HCT116 (cell line): ENCODE measurements around the gene PCDH19. TPM values are rescaled to one million over a fixed set of nuclear protein-coding genes. Genes with fewer than 3 reads are reported as not detected.

Experiments used
- ATAC-seq: fragments of 200-7000 bp; cut with Tn5 transposase; 2 replicates; pipeline ENCODE4 v1.9.1; 2020; ENCODE audit warnings: mild to moderate bottlenecking, moderate library complexity
- BruUV-seq: library from RNA; stranded (reverse); fragments of 400-500 nt; replicated peaks from 2 replicates; lab custom pipeline; 2021; lab: Mats Ljungman, UMichigan
- CTCF ChIA-PET: fragments of 300-600 bp; sonication (Branson Sonifier 250); formaldehyde crosslinking; loops from one replicate; lab custom pipeline; 2021; ENCODE audit warnings: antibody characterized with exemption; lab: Charles Lee
- POLR2A ChIA-PET: fragments of 300-600, 350-600 bp; sonication (Branson Sonifier 250); formaldehyde crosslinking; loops from one replicate; lab custom pipeline; 2021; ENCODE audit warnings: antibody characterized with exemption; lab: Charles Lee
- RAD21 ChIA-PET, 2 experiments: fragments of 300-600 bp; sonication (Branson Sonifier 250); formaldehyde crosslinking; loops; one replicate each; lab custom pipeline; 2023; ENCODE audit warnings: low total read pairs in 2 of 2; ENCODE audit not compliant: uncharacterized antibody in 2 of 2, unreplicated experiment in 2 of 2, low non-redundant PET in 1 of 2; lab: Charles Lee
- DNase-seq: peaks from one replicate; pipeline ENCODE4 v3.0.0-alpha.2; 2010; ENCODE audit warnings: low read depth, low spot score
- H2AFZ ChIP-seq: fragments of 200-600 bp; shearing (Covaris generic), sonication (generic); 2 replicates; pipeline ENCODE4 v1.6.1; 2017; ENCODE audit warnings: low read depth, mixed run types, mixed read lengths, antibody characterized with exemption, low read length; ENCODE audit not compliant: poor library complexity, severe bottlenecking
- H3K27ac ChIP-seq: 2 replicates; pipeline ENCODE4 v1.5.1; 2012; ENCODE audit warnings: low read depth, low read length
- H3K27me3 ChIP-seq: fragments of 200-600 bp; sonication (generic); 2 replicates; pipeline ENCODE4 v1.6.1; 2016; ENCODE audit warnings: mixed run types, low read length, mixed read lengths; ENCODE audit not compliant: insufficient read depth
- H3K36me3 ChIP-seq, 2 experiments: fragments of 200-500 bp in 1 of 2; fragments of 200-600 bp in 1 of 2; sonication (Bioruptor generic) in 1 of 2; sonication (generic) in 1 of 2; 2 replicates each; pipeline versions ENCODE4 v1.5.1 to v1.6.1; 2014 to 2016; ENCODE audit warnings: low read length in 2 of 2, inconsistent platforms in 1 of 2, mixed read lengths in 1 of 2, mixed run types in 1 of 2; ENCODE audit not compliant: insufficient read depth in 2 of 2, control insufficient read depth in 1 of 2
- H3K4me1 ChIP-seq, 2 experiments: fragments of 200-600 bp in 1 of 2; sonication (generic) in 1 of 2; 2 replicates each; pipeline versions ENCODE4 v1.5.1 to v1.6.1; 2012 to 2017; ENCODE audit warnings: low read length in 2 of 2, inconsistent platforms in 1 of 2, mild to moderate bottlenecking in 1 of 2, mixed read lengths in 1 of 2, mixed run types in 1 of 2, moderate library complexity in 1 of 2; ENCODE audit not compliant: insufficient read depth in 2 of 2, control insufficient read depth in 1 of 2
- H3K4me2 ChIP-seq: fragments of 200-600 bp; sonication (generic); 2 replicates; pipeline ENCODE4 v1.6.1; 2017; ENCODE audit warnings: mixed run types, low read length, mixed read lengths
- H3K4me3 ChIP-seq, 2 experiments: fragments of 200-600 bp in 1 of 2; sonication (generic) in 1 of 2; replicated peaks in 1 of 2; 2 replicates each; pipeline ENCODE4 v1.5.1; 2011 to 2016; ENCODE audit warnings: low read length in 2 of 2, control low read depth in 1 of 2, low read depth in 1 of 2, mild to moderate bottlenecking in 1 of 2, mixed read lengths in 1 of 2, mixed run types in 1 of 2
- H3K79me2 ChIP-seq: fragments of 200-600 bp; sonication (generic); 2 replicates; pipeline ENCODE4 v1.6.1; 2017; ENCODE audit warnings: mild to moderate bottlenecking, mixed run types, low read length, moderate library complexity, mixed read lengths; ENCODE audit not compliant: insufficient read depth
- H3K9ac ChIP-seq: fragments of 200-600 bp; sonication (generic); 2 replicates; pipeline ENCODE4 v1.6.1; 2016; ENCODE audit warnings: low read length, mixed read lengths
- H3K9me2 ChIP-seq: fragments of 200-600 bp; sonication (generic), shearing (Covaris generic); 2 replicates; pipeline ENCODE4 v1.6.1; 2017; ENCODE audit warnings: mixed run types, mild to moderate bottlenecking, moderate library complexity; ENCODE audit not compliant: insufficient read depth
- H3K9me3 ChIP-seq, 2 experiments: fragments of 200-500 bp in 1 of 2; fragments of 200-600 bp in 1 of 2; sonication (Bioruptor generic) in 1 of 2; sonication (generic) in 1 of 2; 2 replicates each; pipeline ENCODE4 v1.6.1; 2014 to 2017; ENCODE audit warnings: low read length in 2 of 2, mixed read lengths in 2 of 2, inconsistent platforms in 1 of 2, low read depth in 1 of 2, mild to moderate bottlenecking in 1 of 2, mixed run types in 1 of 2, moderate library complexity in 1 of 2; ENCODE audit not compliant: control insufficient read depth in 1 of 2, insufficient read depth in 1 of 2
- H4K20me1 ChIP-seq: fragments of 200-600 bp; sonication (generic), shearing (Covaris generic); 2 replicates; pipeline ENCODE4 v1.6.1; 2017; ENCODE audit warnings: mixed run types, mild to moderate bottlenecking, moderate library complexity; ENCODE audit not compliant: insufficient read depth
- EZH2phosphoT487 ChIP-seq: fragments of 200-600 bp; IDR thresholded peaks from 2 replicates; pipeline ENCODE4 v1.6.1; 2018; ENCODE audit warnings: antibody characterized with exemption, borderline replicate concordance
- FOSL1 ChIP-seq: IDR thresholded peaks from 2 replicates; pipeline ENCODE4 v1.6.1; 2012; ENCODE audit warnings: low read depth
- JUND ChIP-seq: IDR thresholded peaks from 2 replicates; pipeline ENCODE4 v1.6.1; 2012
- POLR2A ChIP-seq: IDR thresholded peaks from 2 replicates; pipeline ENCODE4 v1.7.0; 2011; ENCODE audit warnings: borderline replicate concordance; ENCODE audit not compliant: insufficient read depth, insufficient read length; ENCODE audit errors: extremely low read depth
- POLR2AphosphoS5 ChIP-seq: IDR thresholded peaks from 2 replicates; pipeline ENCODE4 v1.6.1; 2011; ENCODE audit warnings: mild to moderate bottlenecking, low read depth, low read length, moderate library complexity
- SP1 ChIP-seq: IDR thresholded peaks from 2 replicates; pipeline ENCODE4 v1.6.1; 2012; ENCODE audit warnings: low read depth
- SRF ChIP-seq: IDR thresholded peaks from 2 replicates; pipeline ENCODE4 v1.6.1; 2012; ENCODE audit warnings: low read depth
- TCF7L2 ChIP-seq: IDR thresholded peaks from 2 replicates; pipeline ENCODE4 v1.7.0; 2011; ENCODE audit warnings: borderline replicate concordance, inconsistent platforms; ENCODE audit not compliant: insufficient read depth, insufficient read length; ENCODE audit errors: extremely low read depth
- ZBTB33 ChIP-seq: IDR thresholded peaks from 2 replicates; pipeline ENCODE4 v1.6.1; 2011; ENCODE audit warnings: mild to moderate bottlenecking, low read length, moderate library complexity; ENCODE audit not compliant: insufficient replicate concordance; ENCODE audit errors: extremely low read depth
- ZFX ChIP-seq: fragments of 450-650 bp; IDR thresholded peaks from 2 replicates; pipeline ENCODE4 v1.6.1; 2017
- intact Hi-C: fragments of 100-400 bp; cut with micrococcal nuclease; formaldehyde crosslinking; loops from 2 replicates; pipeline ENCODE4 v1.10.0; 2022
- total RNA-seq: library from RNA; stranded (reverse); gene quantifications from one replicate; pipeline ENCODE4 v1.2.1, GENCODE V29; 2021; ENCODE audit not compliant: unreplicated experiment

PCDH19 gene
- total RNA-seq, 1 experiment from 2014 or later, result 0.32 TPM

- no TSS peak for BruUV-seq
- TF ChIP-seq EZH2phosphoT487 (no peak), ZFX (no peak), SP1 (no peak), POLR2A (no peak), TCF7L2 (no peak), SRF (no peak), FOSL1 (no peak), JUND (no peak), POLR2AphosphoS5 (no peak), ZBTB33 (no peak)
- ChIA-PET POLR2A (no interaction called here), RAD21 (no interaction called here), CTCF (no interaction called here)
- Histone ChIP-seq H3K27me3 (no peaks in the 10 kb centered on the region), H3K27ac (no peak overlapping the region), H3K9ac (no peak overlapping the region), H3K79me2 (no peaks in the 10 kb centered on the region), H4K20me1 (no peaks in the 10 kb centered on the region), H3K4me1 (no peaks in the 10 kb centered on the region), H3K4me3 (no peak overlapping the region), H3K9me2 (no peaks in the 10 kb centered on the region), H3K36me3 (no peaks in the 10 kb centered on the region), H3K4me2 (no peak overlapping the region), H2AFZ (no peak overlapping the region), H3K9me3 (no peaks in the 10 kb centered on the region)
- no peak for DNase-seq
- intact Hi-C loops, result no loop called here
- no peak for ATAC-seq
These were observed 112.3 kb downstream of the PCDH19 start for GRCh38 chrX:100297728-100298127.
